H1 (cell line): Measurements from ENCODE around the gene PFKP. TPM values are rescaled to one million over a fixed set of nuclear protein-coding genes. Genes with fewer than 3 reads are reported as not detected.

Experiments
- BACH1 ChIP-seq: IDR thresholded peaks from 2 replicates; pipeline ENCODE4 v1.6.1; 2012; ENCODE audit warnings: low read length, improper control_type of control experiment
- BCL11A ChIP-seq, 2 experiments: IDR thresholded peaks; one replicate each; pipeline ENCODE4 v1.6.1; 2011; ENCODE audit warnings: low read depth in 2 of 2, low read length in 2 of 2, mild to moderate bottlenecking in 2 of 2
- CBX5 ChIP-seq: fragments of 300-800, 300-1000 bp; sonication (generic); IDR thresholded peaks from 2 replicates; pipeline ENCODE4 v1.7.1; 2016; ENCODE audit warnings: antibody characterized with exemption, low read length, low read depth
- EGR1 ChIP-seq: IDR thresholded peaks from 2 replicates; pipeline ENCODE4 v1.6.1; 2011; ENCODE audit warnings: low read depth, low read length, borderline replicate concordance
- EZH2 ChIP-seq: fragments of 200-600 bp; sonication (generic); IDR thresholded peaks from 2 replicates; pipeline ENCODE4 v1.7.1; 2012; ENCODE audit warnings: low read depth, mild to moderate bottlenecking, moderate library complexity, low read length, inconsistent platforms; ENCODE audit not compliant: severe bottlenecking
- FOSL1 ChIP-seq: IDR thresholded peaks from 2 replicates; pipeline ENCODE4 v1.6.1; 2011; ENCODE audit warnings: mild to moderate bottlenecking, low read depth, low read length, moderate library complexity; ENCODE audit not compliant: insufficient read depth
- HDAC2 ChIP-seq, 2 experiments: fragments of 300-600 bp in 1 of 2; sonication (generic) in 1 of 2; IDR thresholded peaks; 2 replicates each; pipeline ENCODE4 v1.6.1; 2011 to 2012; ENCODE audit warnings: low read depth in 2 of 2, low read length in 2 of 2, mild to moderate bottlenecking in 2 of 2, moderate library complexity in 2 of 2, borderline replicate concordance in 1 of 2, inconsistent platforms in 1 of 2
- HDAC6 ChIP-seq: IDR thresholded peaks from one replicate; pipeline ENCODE4 v1.7.1; 2012; ENCODE audit warnings: low read depth, mild to moderate bottlenecking, inconsistent platforms, low read length, moderate library complexity
- JUN ChIP-seq: IDR thresholded peaks from 2 replicates; pipeline ENCODE4 v1.6.1; 2011; ENCODE audit warnings: low read depth, mild to moderate bottlenecking, improper control_type of control experiment, low read length
- KDM1A ChIP-seq: fragments of 200-600, 300-600 bp; sonication (generic); IDR thresholded peaks from 2 replicates; pipeline ENCODE4 v1.7.1; 2016; ENCODE audit warnings: mild to moderate bottlenecking, low read length, borderline replicate concordance
- POLR2A ChIP-seq, 2 experiments: IDR thresholded peaks; 1 replicate in 1 of 2; 2 replicates in 1 of 2; pipeline ENCODE4 v1.6.1; 2011; ENCODE audit warnings: low read depth in 2 of 2, low read length in 2 of 2, mild to moderate bottlenecking in 2 of 2; ENCODE audit errors: control extremely low read depth in 1 of 2
- RBBP5 ChIP-seq: IDR thresholded peaks from 2 replicates; pipeline ENCODE4 v1.7.1; 2012; ENCODE audit warnings: low read depth, mild to moderate bottlenecking, inconsistent platforms, low read length, moderate library complexity, borderline replicate concordance
- RXRA ChIP-seq: IDR thresholded peaks from 2 replicates; pipeline ENCODE4 v1.6.1; 2011; ENCODE audit warnings: low read depth, mild to moderate bottlenecking, low read length, moderate library complexity; ENCODE audit not compliant: insufficient read depth
- SIX5 ChIP-seq: IDR thresholded peaks from 2 replicates; pipeline ENCODE4 v1.6.1; 2011; ENCODE audit warnings: mild to moderate bottlenecking, low read depth, low read length
- TAF1 ChIP-seq: IDR thresholded peaks from 2 replicates; pipeline ENCODE4 v1.6.1; 2011; ENCODE audit warnings: mild to moderate bottlenecking, low read depth, low read length
- TAF7 ChIP-seq: optimal IDR thresholded peaks from 2 replicates; pipeline ENCODE3; 2011; ENCODE audit warnings: low read depth, mild to moderate bottlenecking, inconsistent platforms, low read length, moderate library complexity, borderline replicate concordance
- ZNF274 ChIP-seq: IDR thresholded peaks from 2 replicates; pipeline ENCODE4 v1.7.0; 2012; ENCODE audit warnings: low read length, borderline replicate concordance; ENCODE audit errors: extremely low read depth
- polyA plus RNA-seq, 7 experiments: library from polyadenylated mRNA; depleted of rRNA in 3 of 7; stranded (reverse) in 5 of 7; unstranded in 2 of 7; fragments of >200 nt in 5 of 7; fragments of 200-250 nt in 2 of 7; gene quantifications; 1 replicate in 5 of 7; 2 replicates in 1 of 7; 4 replicates in 1 of 7; pipeline versions ENCODE4 v1.2.1 to v1.2.3, GENCODE V29; 2011 to 2013; ENCODE audit warnings: missing spikeins in 2 of 7, mixed read lengths in 2 of 7
- total RNA-seq: library from RNA; stranded (reverse); fragmentation: NEBNext Ultra II Directional; extraction: Animal tissue kit (Norgen Biotek cat#: 25700); gene quantifications from 2 replicates; pipeline ENCODE4 v1.2.1, GENCODE V29; 2021
- TF ChIP-seq, protein P1 (sequence below): IDR thresholded peaks from 2 replicates; pipeline ENCODE4 v1.6.1; 2012; ENCODE audit warnings: inconsistent platforms

The PFKP gene
- total and polyA plus RNA-seq, 2 of the 8 experiments (the other 6 are each of a cell fraction or from before 2014, with no cell fraction given), result 51.2 to 128 TPM

DNA sequence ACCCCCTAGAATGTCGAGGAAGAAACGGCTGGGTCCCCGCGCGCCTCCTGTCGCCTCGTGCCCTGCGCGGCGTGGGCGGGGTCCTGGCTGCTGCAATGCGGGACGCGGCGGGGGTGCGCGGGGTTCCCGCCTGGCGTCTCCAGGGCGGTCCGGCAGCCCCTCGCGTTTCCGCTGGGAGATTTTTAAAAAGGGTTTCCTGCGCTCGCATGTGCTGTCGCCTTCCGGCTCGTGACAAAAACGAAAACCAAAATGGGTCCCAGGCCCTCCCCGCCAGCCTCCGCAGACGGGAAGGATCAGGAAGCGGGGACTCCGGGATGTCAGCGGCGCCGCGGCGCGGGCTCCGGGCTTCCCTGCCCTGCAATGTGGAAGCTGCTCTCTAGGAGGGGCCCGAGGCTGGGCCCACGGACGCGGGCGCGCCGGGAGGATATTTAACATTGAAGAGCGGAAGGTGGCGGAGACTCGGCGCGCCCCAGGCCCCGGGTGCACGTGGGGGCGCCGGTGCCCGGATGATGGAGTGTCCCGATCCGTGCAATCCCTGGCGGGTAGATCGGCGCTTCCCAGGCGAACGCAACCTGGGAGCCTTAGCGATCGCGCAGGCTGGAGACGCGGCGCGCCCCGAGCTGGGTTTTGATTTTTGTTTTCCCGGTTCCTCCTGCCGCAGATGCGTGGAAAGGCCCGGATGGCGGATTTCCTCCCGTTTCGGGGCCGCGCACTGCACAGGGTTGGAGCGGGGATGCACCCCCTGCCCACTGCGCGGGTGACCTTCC, 1.0 kb downstream of the PFKP start (continued):
- TF ChIP-seq JUN, result no peak
- no peak for TF ChIP-seq SIX5
- TF ChIP-seq RXRA, result no peak
- no peak for TF ChIP-seq RBBP5
- TF ChIP-seq TAF1, result no peak
- no peak for TF ChIP-seq FOSL1
- no peak for TF ChIP-seq ZNF274
- TF ChIP-seq HDAC6, result no peak
- TF ChIP-seq POLR2A (IDR thresholded peaks at IDR 0.05; ENCODE audit: control extremely low read depth in 1 of 2, low read depth in 2 of 2, low read length in 2 of 2), result peak in 1 of 2 experiments; percentile 24; a peak in 1 of 3 replicates
- no peak for TF ChIP-seq EGR1
- TF ChIP-seq TAF7, result peak; percentile 40
- TF ChIP-seq, protein P1, sequence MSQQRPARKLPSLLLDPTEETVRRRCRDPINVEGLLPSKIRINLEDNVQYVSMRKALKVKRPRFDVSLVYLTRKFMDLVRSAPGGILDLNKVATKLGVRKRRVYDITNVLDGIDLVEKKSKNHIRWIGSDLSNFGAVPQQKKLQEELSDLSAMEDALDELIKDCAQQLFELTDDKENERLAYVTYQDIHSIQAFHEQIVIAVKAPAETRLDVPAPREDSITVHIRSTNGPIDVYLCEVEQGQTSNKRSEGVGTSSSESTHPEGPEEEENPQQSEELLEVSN, result peak; percentile 59
- TF ChIP-seq HDAC2 (IDR thresholded peaks at IDR 0.05; ENCODE audit: borderline replicate concordance in 1 of 2, low read depth in 2 of 2, low read length in 2 of 2), result 0 out of 4 replicates have a peak, but pooled peaks of 1 of the 2 experiments have one; percentile 43
- 0 out of 2 replicates have a peak, but pooled peaks have one; percentile 2 for TF ChIP-seq BACH1
- no peak for TF ChIP-seq KDM1A
- no peak for TF ChIP-seq EZH2
- TF ChIP-seq CBX5, result no peak
- TF ChIP-seq BCL11A (IDR thresholded peaks at IDR 0.05; ENCODE audit: low read depth in 2 of 2, low read length in 2 of 2), result no peak
- TF ChIP-seq, all 59 proteins: peak for 8
